GM13977 (cell line): ENCODE data around the gene PTCD3.

ENCODE experiments used
- DNase-seq: peaks from one replicate; pipeline ENCODE4 v3.0.0; 2012; ENCODE audit warnings: low spot score
- in situ Hi-C: fragments of 300-500 bp; cut with MboI; formaldehyde crosslinking; loops from one replicate; pipeline ENCODE4 v1.12.0; 2022; ENCODE audit warnings: low sequenced_read_pairs, low pct_unique_long_range_greater_than_20kb, mixed read lengths, inconsistent platforms; ENCODE audit not compliant: unreplicated experiment
- TF ChIP-seq, protein P1 (sequence below): IDR thresholded peaks from 2 replicates; pipeline ENCODE4 v1.5.1; 2012; ENCODE audit warnings: mild to moderate bottlenecking, control low read depth; ENCODE audit not compliant: insufficient read depth; ENCODE audit errors: extremely low read depth, missing control alignments

PTCD3 gene

DNA sequence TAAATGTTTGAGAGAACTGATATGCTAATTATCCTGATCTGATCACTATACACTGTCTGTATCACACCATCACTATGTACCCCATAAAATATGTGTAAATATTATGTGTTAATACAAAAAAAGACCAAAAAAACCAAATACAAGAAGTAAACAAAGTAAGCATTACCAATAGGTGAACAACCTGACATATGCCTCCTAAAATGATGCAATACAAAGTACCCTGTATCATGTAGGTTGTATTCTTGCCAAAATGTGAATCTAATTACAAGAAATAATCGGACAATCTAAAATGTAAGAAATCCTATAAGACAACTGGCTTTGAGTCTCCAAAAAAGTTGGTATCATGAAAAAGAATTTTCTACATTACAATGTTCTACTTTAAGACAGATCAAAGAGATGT is 8.1 kb upstream of the PTCD3 start:
- TF ChIP-seq, protein P1, sequence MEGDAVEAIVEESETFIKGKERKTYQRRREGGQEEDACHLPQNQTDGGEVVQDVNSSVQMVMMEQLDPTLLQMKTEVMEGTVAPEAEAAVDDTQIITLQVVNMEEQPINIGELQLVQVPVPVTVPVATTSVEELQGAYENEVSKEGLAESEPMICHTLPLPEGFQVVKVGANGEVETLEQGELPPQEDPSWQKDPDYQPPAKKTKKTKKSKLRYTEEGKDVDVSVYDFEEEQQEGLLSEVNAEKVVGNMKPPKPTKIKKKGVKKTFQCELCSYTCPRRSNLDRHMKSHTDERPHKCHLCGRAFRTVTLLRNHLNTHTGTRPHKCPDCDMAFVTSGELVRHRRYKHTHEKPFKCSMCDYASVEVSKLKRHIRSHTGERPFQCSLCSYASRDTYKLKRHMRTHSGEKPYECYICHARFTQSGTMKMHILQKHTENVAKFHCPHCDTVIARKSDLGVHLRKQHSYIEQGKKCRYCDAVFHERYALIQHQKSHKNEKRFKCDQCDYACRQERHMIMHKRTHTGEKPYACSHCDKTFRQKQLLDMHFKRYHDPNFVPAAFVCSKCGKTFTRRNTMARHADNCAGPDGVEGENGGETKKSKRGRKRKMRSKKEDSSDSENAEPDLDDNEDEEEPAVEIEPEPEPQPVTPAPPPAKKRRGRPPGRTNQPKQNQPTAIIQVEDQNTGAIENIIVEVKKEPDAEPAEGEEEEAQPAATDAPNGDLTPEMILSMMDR = no peak
- no peak for DNase-seq
- in situ Hi-C loops = no loop called here

DNA sequence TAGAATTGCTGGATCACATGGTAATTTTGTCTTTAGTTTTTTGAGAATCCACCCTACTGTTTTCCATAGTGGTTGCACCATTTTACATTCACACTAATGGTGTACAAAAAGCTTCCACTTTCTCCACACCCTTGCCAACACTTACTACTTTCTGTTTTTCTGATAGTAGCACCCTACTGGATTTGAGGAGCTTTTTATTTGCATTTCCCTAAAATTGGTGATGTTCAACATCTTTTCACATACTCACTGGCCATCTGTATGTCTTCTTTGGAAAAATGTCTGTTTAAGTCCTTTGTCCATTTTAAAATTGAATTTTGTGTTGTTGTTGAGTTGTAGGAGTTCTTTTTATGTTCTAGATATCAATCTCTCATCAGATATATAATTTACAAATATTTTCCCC is 3.9 kb upstream of the PTCD3 start:
- TF ChIP-seq, protein P1 = no peak
- DNase-seq = no peak
- in situ Hi-C loops = no loop called here

DNA sequence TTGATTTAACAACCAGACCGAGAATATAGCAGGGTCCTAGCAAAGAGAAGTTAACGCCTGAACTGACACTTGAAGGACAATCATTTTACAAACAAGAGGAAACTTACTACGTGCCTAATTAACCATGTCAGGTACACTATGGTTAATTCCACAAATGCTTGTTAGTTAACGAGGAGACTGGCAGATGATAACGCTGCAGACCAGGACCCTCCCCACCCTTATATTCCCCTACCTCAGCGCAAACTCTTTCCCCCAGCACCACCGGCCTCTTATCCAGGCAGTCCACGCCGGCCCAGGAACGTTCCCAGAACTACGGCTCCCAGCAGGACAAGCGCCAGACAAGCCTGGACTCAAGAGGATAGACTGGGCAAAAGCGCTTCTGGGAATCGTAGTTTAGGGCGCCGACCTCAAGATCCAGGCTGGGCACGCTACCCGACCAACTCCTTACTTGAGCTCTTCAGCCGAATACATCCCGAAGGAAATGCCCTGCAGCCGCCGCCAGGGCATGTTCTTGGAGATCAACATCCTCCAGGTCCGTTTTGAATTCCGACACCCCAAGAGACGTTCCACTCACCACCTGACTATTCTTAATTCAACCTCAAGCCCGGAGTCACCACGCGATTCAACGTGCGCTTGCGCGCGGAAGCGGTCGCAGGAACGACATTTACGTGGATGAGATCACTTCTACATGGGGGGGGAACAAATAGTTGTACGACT is 625 bp upstream of the PTCD3 start, which contains the start of gene POLR1A:
TSS of gene POLR1A (minus strand) at position 635 of the 717 bp plus-strand sequence. CDS start at position 525, 110 bp downstream.
- in situ Hi-C loops = no loop called here
- DNase-seq = peak; percentile 64
- TF ChIP-seq, protein P1 = no peak

DNA sequence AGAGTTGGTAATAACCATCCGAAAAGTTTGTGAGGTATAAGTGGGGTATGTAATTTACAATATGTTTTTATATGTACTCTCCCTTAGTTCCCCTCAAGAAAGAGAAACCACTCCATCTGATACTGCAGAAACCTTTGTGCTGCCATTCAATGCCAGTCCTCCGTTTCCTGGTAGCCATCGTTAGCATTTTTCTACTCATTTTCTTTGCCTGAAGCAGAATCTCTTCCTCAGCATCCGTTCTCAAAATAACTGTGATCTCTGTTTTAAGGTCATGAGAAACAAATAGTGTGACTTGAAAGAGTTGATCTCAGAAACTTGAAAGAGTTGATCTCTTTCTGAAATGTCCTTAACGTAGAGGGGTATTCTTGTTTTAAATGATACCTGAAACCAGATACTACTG is 996 bp downstream of the PTCD3 start:
- no peak for DNase-seq
- in situ Hi-C loops = no loop called here
- TF ChIP-seq, protein P1 = no peak

DNA sequence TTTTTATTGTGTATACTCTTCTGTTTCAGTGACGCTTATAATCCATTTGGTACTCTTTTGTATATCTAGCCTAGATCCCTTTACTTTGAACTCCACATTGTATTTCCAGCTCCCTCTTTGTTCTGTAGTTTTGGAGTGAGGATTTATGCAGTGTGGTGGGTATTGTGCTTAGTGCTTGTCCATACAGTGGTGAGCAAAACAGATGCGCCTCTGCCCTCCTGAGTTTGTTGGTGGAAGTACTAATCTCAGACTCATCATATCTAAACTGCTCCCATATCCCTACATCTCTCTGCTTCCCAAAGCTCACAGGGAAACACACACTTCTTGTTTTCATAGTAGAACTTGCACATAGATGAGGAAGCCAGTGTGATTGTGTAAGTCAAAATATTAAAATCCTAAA is 12.1 kb downstream of the PTCD3 start:
- TF ChIP-seq, protein P1 = no peak
- in situ Hi-C loops = no loop called here
- DNase-seq = no peak

DNA sequence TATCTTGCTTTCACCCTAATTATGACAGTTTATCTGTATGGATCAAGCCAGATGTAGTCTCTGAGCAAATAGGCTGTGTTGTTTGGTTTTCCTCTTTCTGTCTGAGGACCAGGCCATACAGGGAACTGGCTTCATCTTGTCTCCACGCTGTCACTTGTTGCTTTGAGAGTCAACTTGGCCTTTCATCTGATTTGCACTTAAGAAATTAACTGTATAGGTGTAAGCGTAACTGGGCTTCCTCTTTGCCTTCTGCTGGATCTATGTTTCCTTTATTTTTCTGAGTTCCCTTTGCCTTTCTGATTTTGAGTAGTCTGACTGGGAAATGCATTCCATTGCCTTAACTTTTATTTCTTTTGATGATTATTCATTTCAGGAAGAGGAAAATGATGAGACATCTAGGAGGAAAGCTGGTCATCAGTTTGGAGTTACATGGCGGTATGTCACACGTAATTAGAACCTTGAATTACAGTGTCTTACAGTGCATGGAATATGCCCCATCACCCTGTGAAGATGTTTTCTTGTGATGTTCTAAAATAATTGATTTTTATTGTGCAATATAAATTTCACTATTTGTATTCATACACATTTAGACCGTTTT is 17.4 kb downstream of the PTCD3 start:
- no peak for DNase-seq
- in situ Hi-C loops = no loop called here
- TF ChIP-seq, protein P1 = no peak
